GM19452 (cell line): ENCODE data around the gene PLA2G1B.

Experiments
- ATAC-seq: cut with Tn5 transposase; IDR thresholded peaks from one replicate; pipeline ENCODE4 v1.9.1; 2021; ENCODE audit not compliant: unreplicated experiment

PLA2G1B gene

DNA sequence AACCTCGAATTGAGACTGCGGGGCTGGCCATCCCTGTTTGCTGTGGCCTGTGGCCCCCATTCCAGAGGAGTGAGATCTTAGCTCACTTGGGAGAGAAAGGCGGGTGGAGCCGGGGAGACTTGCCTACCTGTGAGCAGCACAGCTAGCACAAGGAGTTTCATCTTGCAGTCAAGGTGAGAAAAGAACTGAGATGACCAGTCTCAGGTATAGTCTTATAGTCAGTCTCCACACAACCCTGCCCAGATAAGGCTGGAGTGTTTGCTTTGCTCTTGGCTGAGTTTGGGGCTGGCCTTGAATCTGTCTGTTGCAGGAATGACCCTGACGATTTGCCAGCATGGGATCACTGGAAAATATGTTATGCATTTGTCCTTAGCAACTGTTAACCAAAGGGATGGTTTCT lies at the start of gene PLA2G1B:
PLA2G1B (minus strand) TSS at position 187 of the 400 bp plus-strand sequence; CDS start at position 161, 26 bp downstream.
- no peak for ATAC-seq

DNA sequence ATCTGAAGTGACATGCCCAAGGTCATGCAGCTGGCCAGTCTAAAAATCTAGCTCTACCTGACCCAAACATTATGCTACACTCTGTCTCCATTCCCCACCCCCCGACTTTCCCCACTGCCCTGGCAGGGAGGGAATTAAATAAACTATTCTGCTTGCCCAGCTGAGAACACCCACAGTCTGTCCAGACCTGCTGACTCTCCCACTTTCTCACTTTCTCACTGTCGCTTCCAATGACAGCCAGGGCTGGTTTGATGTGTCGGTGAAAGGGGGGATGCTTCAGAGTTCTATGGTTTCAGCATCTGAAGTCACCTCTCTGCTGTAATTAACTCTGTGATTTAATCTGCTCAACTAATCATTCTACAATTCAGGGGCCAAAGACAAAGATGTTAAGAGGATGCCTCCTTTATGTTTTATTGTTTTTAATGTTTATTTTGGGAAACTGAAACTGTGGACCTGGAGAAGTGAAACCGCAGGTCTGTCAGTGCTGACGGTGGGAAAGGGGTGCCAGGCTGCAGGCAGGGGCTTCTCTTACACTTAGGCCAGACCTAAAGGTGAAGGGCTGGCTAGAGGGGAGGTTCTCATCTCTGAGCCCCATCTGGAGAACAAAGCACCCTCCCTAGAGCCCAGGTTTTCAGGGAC lies 49.5 kb upstream of the PLA2G1B start:
- ATAC-seq, result no peak

GRCh38 chr12:120376416-120376815 lies 48.8 kb upstream of the PLA2G1B start:
- ATAC-seq, result no peak

GRCh38 chr12:120376009-120376408 lies 48.4 kb upstream of the PLA2G1B start:
- ATAC-seq, result no peak

DNA sequence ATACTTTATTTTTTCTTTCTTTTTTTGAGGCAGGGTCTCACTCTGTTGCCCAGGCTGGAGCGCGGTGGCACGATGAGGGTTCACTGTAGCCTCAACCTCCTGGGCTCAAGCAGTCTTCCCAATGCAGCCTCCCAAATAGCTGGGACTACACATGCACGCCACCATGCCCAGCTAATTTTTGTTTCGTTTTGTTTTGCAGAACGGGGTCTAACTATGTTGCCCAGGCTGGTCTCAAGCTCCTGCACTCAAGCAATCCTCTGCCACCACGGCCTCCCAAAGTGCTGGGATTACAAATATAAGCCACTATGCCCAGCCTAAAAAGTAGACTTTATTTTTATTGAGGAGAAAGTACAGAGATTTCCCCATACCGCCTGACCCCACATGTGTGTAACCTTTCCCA lies 46.1 kb upstream of the PLA2G1B start:
- ATAC-seq, result no peak

- no peak for ATAC-seq
Measured at GRCh38 chr12:120370343-120371243, 43.0 kb upstream of the PLA2G1B start.

DNA sequence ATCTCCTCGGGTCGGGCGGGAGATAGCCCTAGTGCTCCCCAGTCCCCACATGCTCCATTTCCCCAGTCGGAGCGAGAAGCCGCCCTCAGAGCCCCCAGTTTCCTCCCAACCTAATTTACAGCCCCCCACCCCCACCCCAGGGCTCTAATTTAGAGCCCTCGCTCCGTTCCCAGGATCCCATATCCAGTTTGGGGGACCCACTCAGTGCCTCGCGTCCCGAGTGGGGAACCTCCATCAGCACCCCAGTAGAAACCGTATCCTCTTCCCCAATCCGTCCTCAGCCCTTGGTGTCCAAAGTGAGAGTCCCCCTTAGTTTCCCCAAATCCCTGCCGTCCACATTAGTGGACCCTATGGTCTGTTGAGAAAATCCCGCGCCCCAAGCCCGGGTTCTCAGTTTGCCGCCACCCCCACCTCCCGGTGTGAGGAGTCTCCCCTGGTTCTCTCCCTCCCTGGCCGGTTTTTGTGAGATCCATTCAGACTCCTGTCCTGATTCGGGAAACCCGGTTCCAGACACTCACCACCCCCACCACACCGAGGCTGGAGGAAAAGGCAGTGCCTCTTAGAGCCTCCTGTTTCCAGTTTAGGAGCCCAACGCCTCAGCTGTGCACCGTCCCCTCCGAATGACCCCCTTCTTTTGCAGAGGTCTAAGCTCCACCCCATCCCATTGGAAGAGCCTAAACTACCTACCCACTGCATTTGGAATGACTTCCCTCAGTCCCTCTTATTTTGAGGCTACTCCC lies 42.2 kb upstream of the PLA2G1B start:
- ATAC-seq, result no peak

DNA sequence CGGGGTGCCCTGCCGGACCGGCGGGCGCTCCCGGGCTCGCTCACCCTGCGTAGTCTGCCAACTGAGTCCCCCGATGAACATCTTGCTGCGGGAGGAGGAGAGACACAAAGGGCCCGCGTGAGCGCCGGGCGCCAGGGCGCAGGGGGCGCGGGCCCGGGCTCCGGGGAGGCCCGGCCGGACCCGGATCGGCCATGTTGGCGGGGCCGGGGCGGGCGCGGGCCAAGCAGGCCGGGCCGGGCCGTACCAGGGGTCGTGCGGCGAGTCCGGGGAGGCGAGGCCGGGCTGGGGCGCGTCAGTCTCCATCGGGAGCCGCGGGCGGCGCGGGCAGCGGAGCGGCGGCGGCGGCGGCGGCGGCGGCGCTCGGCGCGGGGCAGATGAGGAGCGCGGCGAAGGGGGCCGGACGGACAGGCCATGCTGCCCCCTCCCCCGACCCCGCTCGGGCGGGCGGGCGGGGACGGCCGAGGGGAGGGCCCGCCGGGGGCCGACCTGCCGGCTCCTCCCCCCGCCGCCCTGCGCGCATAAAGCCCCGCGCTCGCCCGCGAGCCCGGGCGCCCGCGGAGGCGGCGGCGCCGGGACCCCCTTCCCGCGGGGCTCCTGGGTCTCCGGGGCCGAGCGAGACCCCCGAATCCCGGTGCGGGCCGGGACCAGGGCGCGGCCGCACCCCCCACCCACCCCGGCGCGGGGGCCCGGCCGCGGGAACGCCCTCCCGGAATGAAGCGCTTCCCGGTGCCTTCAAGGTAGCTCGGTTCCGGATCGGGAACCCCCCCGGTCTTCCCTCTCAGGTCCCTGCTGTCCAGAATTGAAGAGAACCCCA lies 41.4 kb upstream of the PLA2G1B start, which contains the start of gene MSI1:
MSI1 (minus strand) TSS at position 376 of the 814 bp plus-strand sequence; CDS start at position 303, 73 bp downstream.
- ATAC-seq, result no peak

DNA sequence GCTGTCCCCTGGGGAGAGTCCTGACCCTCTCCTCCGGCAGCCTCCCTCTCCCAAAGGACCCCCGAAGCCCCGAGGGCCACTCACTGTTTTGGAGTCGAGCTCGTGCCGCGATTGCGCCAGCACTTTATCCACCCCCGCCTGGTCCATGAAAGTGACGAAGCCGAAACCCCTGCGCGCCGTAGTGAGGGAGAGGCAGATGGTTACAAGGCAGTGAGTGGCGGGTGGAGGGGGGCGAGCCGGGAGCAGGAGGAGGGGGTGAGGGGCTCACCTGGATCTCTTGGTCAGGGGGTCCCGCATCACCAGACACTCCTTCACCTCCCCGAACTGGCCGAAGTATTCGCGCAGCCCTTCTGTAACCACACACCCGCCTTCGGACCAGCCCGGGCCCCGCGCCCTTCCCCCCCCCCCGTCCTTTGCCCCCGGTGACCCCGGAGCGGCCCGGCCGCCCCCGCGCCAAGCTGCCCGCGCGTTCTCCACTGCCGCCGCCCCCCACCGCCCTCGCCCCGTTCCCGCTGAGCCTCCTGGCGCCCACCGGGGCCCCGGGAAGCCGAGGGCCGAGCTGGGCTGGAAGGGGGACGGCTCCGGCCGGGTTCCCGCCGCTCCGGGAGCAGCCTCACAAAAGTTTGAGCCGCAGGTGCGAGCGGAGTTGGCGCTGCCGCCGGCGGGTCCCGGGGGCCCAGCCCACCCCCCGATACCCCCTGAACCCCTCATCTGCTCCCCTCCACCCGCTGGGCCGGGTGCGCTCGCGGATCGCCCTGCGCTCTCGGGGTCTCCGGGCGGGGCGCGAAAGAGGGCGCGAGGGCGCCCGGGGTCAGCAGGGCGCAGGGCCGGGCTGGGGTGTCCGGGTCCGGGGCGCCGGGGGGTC lies 40.6 kb upstream of the PLA2G1B start:
- ATAC-seq, result no peak

GRCh38 chr12:120367233-120367923 lies 39.8 kb upstream of the PLA2G1B start:
- ATAC-seq, result no peak

DNA sequence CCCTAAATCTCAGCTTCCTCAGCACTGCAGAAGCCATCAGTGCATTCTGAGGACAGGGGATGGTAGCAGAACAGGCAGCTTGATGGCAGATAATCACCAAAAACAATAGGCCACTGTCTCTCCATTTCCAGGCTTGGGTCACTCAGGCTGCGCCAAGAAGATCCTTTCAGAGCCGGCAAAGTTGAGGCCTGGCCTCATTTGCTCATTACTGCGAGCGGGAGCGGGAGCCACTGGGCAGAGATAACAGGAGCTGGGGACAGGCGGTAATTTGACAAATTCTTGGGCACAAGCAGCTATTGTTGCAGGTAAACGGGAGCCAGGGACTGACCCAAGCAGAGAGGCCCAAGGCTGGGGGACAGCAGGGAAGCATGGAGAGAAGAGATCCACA lies 39.3 kb upstream of the PLA2G1B start:
- no peak for ATAC-seq

DNA sequence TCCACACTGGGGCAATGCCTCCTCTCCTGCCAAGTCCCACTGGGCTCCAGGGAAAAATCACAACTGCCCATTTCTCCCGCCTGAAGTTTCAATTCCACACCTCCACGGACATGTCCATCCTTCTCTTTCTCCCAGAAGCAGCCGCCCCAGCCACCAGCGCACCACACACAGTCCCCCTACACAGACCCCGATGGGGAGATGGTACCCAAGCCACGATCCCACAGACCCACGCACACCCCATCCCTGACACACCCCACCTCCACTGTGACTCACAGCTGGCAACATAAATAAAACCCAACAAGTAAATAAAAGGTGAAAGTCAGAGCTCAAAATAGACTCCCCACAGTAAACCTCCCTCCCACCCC lies 38.7 kb upstream of the PLA2G1B start:
- ATAC-seq, result no peak

GRCh38 chr12:120365675-120366340 lies 38.2 kb upstream of the PLA2G1B start:
- ATAC-seq, result no peak

DNA sequence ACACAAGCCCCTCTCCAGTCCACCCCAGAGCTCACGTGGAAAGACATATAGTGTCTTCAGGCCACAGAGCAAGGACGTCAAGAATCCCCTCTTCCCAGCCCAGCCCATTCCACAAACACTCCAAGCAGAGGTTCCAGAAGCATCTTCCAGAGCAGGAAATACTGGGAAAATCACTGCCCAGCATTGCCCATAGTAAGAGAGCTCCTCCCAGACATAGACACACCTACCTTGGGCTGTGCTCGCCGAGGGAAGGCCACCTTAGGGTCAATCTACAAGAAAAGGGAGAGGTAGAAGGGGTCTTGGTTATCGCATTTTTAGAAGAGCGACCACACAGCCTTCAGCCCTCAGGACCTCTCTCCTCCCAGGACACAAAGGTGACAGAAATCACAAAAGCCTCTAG lies 36.9 kb upstream of the PLA2G1B start:
- no peak for ATAC-seq

GRCh38 chr12:120363274-120363855 lies 35.8 kb upstream of the PLA2G1B start:
- ATAC-seq, result no peak

GRCh38 chr12:120362516-120363273 lies 35.1 kb upstream of the PLA2G1B start:
- no peak for ATAC-seq

GRCh38 chr12:120361506-120362208 lies 34.1 kb upstream of the PLA2G1B start:
- no peak for ATAC-seq
